Measurements from ENCODE around the gene HORMAD2.

HORMAD2 gene

DNA sequence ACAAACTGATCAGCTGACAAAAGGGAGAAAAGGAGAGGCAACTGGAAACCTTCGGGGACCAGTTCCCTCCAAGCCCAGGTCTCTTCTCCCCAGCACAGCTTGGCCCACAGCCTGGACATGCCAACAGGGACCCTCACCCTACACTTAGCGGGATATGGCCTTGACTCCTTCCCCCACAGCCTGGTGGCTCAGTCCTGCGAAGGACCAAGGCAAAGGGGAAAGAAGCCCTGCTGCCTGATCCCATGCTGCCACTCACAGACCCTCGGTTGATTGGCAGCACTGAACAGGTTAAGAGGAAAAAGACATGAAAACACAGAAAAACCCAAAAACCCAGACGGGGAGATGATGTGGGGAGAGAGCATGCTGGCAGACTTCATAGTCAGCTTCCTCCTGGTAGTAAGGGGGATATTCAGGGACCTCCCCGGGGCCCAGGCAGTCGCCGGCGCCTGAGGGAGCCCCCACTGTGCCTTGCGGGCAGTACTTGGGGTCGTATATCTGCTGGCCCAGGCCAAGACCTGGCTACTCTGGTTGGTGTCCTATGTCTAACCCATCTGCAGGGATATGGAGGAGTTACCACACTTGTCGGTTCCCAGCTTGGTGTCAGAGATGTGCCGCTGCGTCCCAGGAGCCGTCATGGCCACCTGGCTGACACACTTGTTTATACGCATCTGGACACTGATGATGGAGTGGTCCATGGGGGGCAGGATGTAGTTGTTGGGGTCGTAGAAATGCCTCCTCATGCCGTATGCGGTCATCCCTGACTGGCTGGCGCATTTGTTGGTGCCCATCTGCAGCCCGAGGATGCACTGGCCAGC, 34.2 kb upstream of the HORMAD2 start:
- TF ChIP-seq EP300 (IDR thresholded peaks at IDR 0.05; ENCODE audit: borderline replicate concordance) (no peak), CREB1 (IDR thresholded peaks at IDR 0.05; ENCODE audit: low read depth) (no peak), ZBTB7A (IDR thresholded peaks at IDR 0.05; ENCODE audit: low read depth) (no peak), TAF1 (IDR thresholded peaks at IDR 0.05; ENCODE audit: low read depth) (no peak)
- TF ChIP-seq, protein P1, sequence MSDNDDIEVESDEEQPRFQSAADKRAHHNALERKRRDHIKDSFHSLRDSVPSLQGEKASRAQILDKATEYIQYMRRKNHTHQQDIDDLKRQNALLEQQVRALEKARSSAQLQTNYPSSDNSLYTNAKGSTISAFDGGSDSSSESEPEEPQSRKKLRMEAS (IDR thresholded peaks at IDR 0.05), result no peak

DNA sequence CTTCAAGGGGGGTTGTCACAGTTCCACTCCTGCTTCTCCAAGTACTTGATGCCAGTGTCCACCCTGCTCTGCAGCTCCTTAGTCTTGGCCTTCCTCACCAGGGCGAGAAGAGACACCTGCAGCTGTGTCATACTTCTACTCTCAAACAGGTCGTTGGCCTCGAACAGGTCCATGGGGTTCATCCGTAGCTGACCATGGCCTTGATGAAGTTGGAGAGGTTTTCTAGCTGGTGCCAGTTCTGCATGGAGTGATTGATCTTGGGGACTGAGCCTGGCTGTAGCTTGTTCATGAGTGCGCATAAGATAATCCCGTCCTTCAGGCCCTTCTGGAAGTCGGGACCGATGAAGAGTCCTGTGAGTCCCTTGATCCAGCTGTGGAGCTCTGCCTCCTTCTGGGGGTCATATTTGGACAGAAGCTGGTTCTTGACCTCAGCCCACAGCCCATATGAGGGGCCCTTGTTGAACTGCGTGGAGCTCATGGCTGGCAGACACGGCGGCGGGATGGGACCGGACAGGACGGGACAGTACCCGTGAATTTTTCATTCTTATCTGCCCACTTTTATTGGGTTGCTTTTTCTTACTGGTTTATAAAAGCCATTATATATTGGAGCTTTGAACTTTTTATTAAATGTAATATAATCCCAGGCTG, 33.4 kb upstream of the HORMAD2 start:
- TF ChIP-seq ZBTB7A (IDR thresholded peaks at IDR 0.05; ENCODE audit: low read depth), result no peak
- TF ChIP-seq YY1 (IDR thresholded peaks at IDR 0.05; ENCODE audit: low read depth), result no peak
- TF ChIP-seq, protein P2, sequence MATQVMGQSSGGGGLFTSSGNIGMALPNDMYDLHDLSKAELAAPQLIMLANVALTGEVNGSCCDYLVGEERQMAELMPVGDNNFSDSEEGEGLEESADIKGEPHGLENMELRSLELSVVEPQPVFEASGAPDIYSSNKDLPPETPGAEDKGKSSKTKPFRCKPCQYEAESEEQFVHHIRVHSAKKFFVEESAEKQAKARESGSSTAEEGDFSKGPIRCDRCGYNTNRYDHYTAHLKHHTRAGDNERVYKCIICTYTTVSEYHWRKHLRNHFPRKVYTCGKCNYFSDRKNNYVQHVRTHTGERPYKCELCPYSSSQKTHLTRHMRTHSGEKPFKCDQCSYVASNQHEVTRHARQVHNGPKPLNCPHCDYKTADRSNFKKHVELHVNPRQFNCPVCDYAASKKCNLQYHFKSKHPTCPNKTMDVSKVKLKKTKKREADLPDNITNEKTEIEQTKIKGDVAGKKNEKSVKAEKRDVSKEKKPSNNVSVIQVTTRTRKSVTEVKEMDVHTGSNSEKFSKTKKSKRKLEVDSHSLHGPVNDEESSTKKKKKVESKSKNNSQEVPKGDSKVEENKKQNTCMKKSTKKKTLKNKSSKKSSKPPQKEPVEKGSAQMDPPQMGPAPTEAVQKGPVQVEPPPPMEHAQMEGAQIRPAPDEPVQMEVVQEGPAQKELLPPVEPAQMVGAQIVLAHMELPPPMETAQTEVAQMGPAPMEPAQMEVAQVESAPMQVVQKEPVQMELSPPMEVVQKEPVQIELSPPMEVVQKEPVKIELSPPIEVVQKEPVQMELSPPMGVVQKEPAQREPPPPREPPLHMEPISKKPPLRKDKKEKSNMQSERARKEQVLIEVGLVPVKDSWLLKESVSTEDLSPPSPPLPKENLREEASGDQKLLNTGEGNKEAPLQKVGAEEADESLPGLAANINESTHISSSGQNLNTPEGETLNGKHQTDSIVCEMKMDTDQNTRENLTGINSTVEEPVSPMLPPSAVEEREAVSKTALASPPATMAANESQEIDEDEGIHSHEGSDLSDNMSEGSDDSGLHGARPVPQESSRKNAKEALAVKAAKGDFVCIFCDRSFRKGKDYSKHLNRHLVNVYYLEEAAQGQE (IDR thresholded peaks at IDR 0.05; ENCODE audit: low read depth), result no peak
- no peak for TF ChIP-seq TEAD4 (IDR thresholded peaks at IDR 0.05)
- TF ChIP-seq TAF1 (IDR thresholded peaks at IDR 0.05; ENCODE audit: low read depth), result no peak
- no peak for TF ChIP-seq EP300 (IDR thresholded peaks at IDR 0.05; ENCODE audit: borderline replicate concordance)
- no peak for TF ChIP-seq NFIC (IDR thresholded peaks at IDR 0.05)
- no peak for TF ChIP-seq FOXM1 (IDR thresholded peaks at IDR 0.05; ENCODE audit: borderline replicate concordance, low read depth)
- TF ChIP-seq, protein P1 (IDR thresholded peaks at IDR 0.05), result no peak
- TF ChIP-seq, protein P3, sequence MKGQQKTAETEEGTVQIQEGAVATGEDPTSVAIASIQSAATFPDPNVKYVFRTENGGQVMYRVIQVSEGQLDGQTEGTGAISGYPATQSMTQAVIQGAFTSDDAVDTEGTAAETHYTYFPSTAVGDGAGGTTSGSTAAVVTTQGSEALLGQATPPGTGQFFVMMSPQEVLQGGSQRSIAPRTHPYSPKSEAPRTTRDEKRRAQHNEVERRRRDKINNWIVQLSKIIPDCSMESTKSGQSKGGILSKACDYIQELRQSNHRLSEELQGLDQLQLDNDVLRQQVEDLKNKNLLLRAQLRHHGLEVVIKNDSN (IDR thresholded peaks at IDR 0.05), result no peak

DNA sequence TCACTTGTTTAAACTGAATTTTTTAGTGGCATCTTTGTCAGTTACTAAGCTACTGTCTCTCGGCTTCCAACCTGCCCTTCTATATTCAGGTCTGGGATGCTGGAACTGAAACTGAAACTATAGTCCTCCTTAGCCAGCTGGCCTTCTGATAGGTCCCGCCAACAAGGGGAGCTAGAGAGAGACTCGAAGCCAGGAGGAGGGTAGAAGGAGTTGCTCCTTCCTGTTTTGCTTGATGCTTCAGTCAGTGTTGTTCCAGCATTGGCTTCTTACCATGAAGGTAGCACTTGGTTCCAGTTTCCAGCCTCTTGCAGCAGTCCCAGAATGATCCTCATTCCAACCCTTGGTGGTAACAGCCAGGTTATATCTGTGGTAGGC, 32.9 kb upstream of the HORMAD2 start:
- TF ChIP-seq TEAD4 (IDR thresholded peaks at IDR 0.05), result no peak
- peak; percentile 2; the same call in 1 of the 2 replicates for TF ChIP-seq RAD21 (IDR thresholded peaks at IDR 0.05; ENCODE audit: low read depth)

DNA sequence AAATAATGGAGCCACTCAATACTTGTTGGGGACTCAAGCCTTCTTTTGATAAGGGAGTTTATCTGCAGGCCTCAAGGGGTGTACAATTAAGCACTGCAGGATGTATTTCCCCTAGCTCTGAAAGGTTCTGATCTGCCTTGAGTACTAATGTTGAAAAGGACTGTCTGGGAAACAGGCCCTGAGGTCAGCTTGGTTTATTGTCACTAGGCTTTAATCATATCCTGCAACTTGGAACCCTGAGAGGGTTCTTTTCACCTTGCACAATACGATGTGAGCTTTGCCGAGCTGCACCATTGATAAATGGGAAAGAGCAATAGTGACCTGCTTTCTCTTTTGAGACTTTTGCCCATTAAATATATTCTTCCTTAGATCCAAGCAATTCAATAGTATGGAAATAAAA, 31.6 kb upstream of the HORMAD2 start:
- TF ChIP-seq CEBPB (IDR thresholded peaks at IDR 0.05) (no peak), RAD21 (IDR thresholded peaks at IDR 0.05; ENCODE audit: low read depth) (no peak), CREB1 (IDR thresholded peaks at IDR 0.05; ENCODE audit: low read depth) (no peak), TCF12 (IDR thresholded peaks at IDR 0.05; ENCODE audit: low read depth) (no peak), EGR1 (IDR thresholded peaks at IDR 0.05) (no peak), FOXM1 (IDR thresholded peaks at IDR 0.05; ENCODE audit: borderline replicate concordance, low read depth) (no peak), TEAD4 (IDR thresholded peaks at IDR 0.05) (no peak), TAF1 (IDR thresholded peaks at IDR 0.05; ENCODE audit: low read depth) (no peak), NFIC (IDR thresholded peaks at IDR 0.05) (no peak), EP300 (IDR thresholded peaks at IDR 0.05; ENCODE audit: borderline replicate concordance) (no peak), YY1 (IDR thresholded peaks at IDR 0.05; ENCODE audit: low read depth) (no peak), ZBTB7A (IDR thresholded peaks at IDR 0.05; ENCODE audit: low read depth) (no peak)
- TF ChIP-seq, protein P3 (IDR thresholded peaks at IDR 0.05), result no peak
- TF ChIP-seq, protein P2 (IDR thresholded peaks at IDR 0.05; ENCODE audit: low read depth), result no peak
- TF ChIP-seq, protein P1 (IDR thresholded peaks at IDR 0.05), result no peak

DNA sequence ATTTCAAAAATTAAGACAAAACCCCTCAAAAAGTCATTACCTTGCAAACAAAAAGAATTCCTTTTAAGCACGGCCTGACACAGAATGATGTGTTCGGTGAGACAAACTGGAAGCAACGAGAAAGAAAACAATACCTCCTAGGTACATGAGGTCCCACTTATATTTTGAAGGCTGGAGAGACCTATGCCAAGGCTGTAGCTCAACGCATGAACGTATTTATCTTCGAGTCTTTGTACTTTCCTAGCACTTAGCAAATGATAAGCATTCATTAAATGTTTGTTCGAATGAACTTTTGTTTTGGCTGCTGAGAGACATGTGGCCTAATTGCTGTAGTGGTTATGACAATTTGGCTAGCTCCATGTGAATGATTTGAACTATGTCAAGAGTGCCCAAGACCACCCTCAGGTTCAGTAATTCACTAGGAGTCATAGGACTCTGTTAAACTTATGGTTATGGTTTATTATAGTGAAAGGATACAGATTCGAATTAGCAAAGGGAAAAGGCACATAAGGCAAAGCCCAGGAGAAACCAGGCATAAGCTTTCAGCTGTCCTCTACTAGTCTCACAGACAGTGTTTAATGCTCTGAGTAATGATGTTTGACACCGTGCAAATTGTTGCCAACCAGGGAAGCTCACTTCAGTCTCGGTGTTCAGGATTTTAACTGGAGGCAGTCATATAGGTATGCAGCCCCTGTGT, 26.0 kb upstream of the HORMAD2 start:
- TF ChIP-seq CEBPB (IDR thresholded peaks at IDR 0.05), result no peak
- TF ChIP-seq, protein P3 (IDR thresholded peaks at IDR 0.05), result no peak
- TF ChIP-seq ZBTB7A (IDR thresholded peaks at IDR 0.05; ENCODE audit: low read depth), result no peak
- no peak for TF ChIP-seq RAD21 (IDR thresholded peaks at IDR 0.05; ENCODE audit: low read depth)
- TF ChIP-seq TEAD4 (IDR thresholded peaks at IDR 0.05), result no peak
- TF ChIP-seq, protein P1 (IDR thresholded peaks at IDR 0.05), result no peak
- TF ChIP-seq TAF1 (IDR thresholded peaks at IDR 0.05; ENCODE audit: low read depth), result no peak
- TF ChIP-seq CREB1 (IDR thresholded peaks at IDR 0.05; ENCODE audit: low read depth), result no peak
- TF ChIP-seq EP300 (IDR thresholded peaks at IDR 0.05; ENCODE audit: borderline replicate concordance), result no peak
- no peak for TF ChIP-seq NFIC (IDR thresholded peaks at IDR 0.05)
- TF ChIP-seq TCF12 (IDR thresholded peaks at IDR 0.05; ENCODE audit: low read depth), result no peak
- no peak for TF ChIP-seq EGR1 (IDR thresholded peaks at IDR 0.05)
